B cell (primary cell): ENCODE measurements around the gene ASB4.

Source experiments
- EZH2 ChIP-seq: IDR thresholded peaks from 2 replicates; pipeline ENCODE4 v1.6.1; 2012; ENCODE audit warnings: borderline replicate concordance, low read depth, mild to moderate bottlenecking, moderate library complexity, low read length; ENCODE audit not compliant: insufficient read depth, poor library complexity, severe bottlenecking
- TF ChIP-seq, protein P1 (sequence below): fragments of 200-600 bp; IDR thresholded peaks from one replicate; pipeline ENCODE4 v1.8.0; 2022; ENCODE audit warnings: antibody characterized with exemption, mild to moderate bottlenecking

DNA sequence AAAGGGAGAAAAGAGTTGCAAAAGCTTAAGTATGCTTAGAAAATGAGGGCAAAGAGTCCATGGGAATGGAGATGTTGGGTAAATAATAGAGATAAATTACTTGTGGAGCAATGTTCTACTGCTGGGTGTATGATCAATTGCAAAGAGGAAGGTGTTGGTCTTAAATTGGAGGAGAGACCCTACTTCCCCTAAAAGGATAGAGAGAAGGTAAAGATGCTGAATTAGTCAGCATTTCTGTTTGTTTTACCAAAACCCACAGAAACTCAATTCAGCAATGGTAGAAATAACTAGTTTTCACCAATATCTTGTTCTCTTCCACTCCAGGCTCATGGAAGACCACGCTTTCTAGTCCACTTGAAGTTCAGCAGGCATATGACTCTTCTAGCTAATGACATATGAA, 32.1 kb downstream of the ASB4 start:
- TF ChIP-seq, protein P1, sequence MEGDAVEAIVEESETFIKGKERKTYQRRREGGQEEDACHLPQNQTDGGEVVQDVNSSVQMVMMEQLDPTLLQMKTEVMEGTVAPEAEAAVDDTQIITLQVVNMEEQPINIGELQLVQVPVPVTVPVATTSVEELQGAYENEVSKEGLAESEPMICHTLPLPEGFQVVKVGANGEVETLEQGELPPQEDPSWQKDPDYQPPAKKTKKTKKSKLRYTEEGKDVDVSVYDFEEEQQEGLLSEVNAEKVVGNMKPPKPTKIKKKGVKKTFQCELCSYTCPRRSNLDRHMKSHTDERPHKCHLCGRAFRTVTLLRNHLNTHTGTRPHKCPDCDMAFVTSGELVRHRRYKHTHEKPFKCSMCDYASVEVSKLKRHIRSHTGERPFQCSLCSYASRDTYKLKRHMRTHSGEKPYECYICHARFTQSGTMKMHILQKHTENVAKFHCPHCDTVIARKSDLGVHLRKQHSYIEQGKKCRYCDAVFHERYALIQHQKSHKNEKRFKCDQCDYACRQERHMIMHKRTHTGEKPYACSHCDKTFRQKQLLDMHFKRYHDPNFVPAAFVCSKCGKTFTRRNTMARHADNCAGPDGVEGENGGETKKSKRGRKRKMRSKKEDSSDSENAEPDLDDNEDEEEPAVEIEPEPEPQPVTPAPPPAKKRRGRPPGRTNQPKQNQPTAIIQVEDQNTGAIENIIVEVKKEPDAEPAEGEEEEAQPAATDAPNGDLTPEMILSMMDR = no peak
- no peak for TF ChIP-seq EZH2
